ENCODE measurements around the gene CCDC47. TPM values are rescaled to one million over a fixed set of nuclear protein-coding genes. Genes with fewer than 3 reads are reported as not detected.

The CCDC47 gene
- total RNA-seq, 1 donor from 2014 or later: 71.8 TPM

DNA sequence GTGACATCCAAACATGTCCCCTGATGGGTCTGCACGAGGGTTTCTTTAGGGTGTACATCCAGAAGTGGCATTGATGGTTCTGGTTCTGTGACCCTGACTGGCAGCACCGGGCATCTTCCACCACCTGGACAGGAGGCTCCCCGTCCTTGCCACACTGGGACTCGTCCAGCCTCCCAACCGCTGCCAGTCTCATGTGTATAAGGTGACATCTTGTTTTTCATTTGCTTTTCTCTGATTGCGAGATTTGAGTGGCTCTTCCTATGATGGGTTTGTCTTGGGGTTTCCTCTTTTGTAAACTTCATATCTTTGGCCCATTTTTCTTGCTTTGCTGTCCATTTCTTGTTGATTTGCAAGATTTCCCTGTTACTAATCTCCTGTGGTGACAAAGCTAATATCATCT is 64.3 kb downstream of the CCDC47 start:
- no peak for DNase-seq (ENCODE audit: extremely low spot score, unreplicated experiment)

DNA sequence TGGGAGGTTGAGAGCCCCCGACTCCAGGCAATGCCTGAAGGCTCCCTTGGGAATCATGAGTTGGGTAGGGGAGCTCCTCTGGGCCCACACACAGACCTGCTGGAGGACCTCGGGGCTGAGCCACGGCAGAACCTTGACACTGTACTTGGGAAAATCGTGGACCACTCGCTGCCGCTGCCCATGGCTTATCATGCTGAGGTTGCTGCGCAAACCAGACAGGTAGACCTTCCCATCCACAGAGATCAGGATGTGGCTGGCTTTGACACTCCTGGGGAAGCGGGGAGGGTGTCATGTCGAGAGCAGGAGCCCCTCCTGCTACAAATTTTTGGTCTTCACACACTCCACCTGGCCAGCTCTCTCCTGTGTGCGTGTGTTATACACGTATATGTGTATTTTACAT is 66.2 kb downstream of the CCDC47 start:
- TF ChIP-seq, protein P1, sequence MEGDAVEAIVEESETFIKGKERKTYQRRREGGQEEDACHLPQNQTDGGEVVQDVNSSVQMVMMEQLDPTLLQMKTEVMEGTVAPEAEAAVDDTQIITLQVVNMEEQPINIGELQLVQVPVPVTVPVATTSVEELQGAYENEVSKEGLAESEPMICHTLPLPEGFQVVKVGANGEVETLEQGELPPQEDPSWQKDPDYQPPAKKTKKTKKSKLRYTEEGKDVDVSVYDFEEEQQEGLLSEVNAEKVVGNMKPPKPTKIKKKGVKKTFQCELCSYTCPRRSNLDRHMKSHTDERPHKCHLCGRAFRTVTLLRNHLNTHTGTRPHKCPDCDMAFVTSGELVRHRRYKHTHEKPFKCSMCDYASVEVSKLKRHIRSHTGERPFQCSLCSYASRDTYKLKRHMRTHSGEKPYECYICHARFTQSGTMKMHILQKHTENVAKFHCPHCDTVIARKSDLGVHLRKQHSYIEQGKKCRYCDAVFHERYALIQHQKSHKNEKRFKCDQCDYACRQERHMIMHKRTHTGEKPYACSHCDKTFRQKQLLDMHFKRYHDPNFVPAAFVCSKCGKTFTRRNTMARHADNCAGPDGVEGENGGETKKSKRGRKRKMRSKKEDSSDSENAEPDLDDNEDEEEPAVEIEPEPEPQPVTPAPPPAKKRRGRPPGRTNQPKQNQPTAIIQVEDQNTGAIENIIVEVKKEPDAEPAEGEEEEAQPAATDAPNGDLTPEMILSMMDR (conservative IDR thresholded peaks at IDR 0.05): no peak
- Mint-ChIP-seq H3K27me3 (no peaks in the 10 kb centered on the region), H3K4me3 (no peak overlapping the region), H3K9me3 (no peaks in the 10 kb centered on the region), H3K27ac (no peak overlapping the region), H3K4me1 (ENCODE audit: unreplicated experiment) (peaks cover 17% of the 10 kb centered on the region), H3K36me3 (peaks cover 18% of the 10 kb centered on the region)
- no peak for DNase-seq (ENCODE audit: extremely low spot score, unreplicated experiment)

More for the DNA sequence above, 64.3 kb downstream of the CCDC47 start:
- Mint-ChIP-seq H3K27ac (no peak overlapping the region), H3K4me1 (ENCODE audit: unreplicated experiment) (peaks cover 4% of the 10 kb centered on the region), H3K27me3 (no peaks in the 10 kb centered on the region), H3K9me3 (no peaks in the 10 kb centered on the region), H3K4me3 (no peak overlapping the region), H3K36me3 (peaks cover 8% of the 10 kb centered on the region)
- TF ChIP-seq, protein P1 (conservative IDR thresholded peaks at IDR 0.05): no peak

DNA sequence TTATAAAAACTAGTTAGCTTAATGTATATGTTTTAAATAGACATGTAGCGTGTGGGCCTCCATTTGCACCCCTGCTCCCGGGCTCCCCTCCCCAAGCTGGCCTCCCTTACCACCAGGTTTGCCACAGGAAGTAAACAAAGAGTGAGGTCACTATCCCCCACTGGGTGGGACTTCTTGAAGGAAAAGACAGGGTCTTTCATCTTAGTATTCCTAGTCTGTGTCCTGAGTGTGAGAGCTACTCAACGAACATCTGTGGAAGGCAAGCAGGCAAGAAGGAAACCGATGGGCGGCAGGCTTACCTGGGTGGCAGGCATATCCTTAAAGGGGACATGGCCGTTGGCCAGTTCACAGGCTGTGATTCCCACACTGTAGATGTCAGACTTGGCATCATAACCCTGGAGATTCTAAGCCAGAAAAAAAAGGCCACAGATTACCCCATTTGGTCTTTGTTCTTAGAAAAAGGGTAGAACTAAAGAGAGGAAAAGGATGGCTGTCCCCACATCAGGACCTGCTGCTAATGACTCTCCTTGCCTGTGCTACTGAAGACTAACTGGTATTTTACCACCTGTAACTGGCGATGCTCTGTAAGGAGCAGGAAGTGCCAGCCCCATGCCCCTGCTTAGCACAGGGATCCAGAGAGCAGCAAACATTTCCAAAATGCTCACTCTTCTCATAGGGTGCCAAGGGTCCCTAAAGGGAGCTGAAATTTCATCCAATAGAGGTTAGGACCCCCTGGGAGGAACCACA is 66.9 kb downstream of the CCDC47 start:
- Mint-ChIP-seq H3K9me3 (no peaks in the 10 kb centered on the region), H3K27ac (no peak overlapping the region), H3K27me3 (no peaks in the 10 kb centered on the region), H3K4me3 (no peak overlapping the region), H3K36me3 (peaks cover 18% of the 10 kb centered on the region), H3K4me1 (ENCODE audit: unreplicated experiment) (peaks cover 18% of the 10 kb centered on the region)
- TF ChIP-seq, protein P1 (conservative IDR thresholded peaks at IDR 0.05): no peak
- no peak for DNase-seq (ENCODE audit: extremely low spot score, unreplicated experiment)

DNA sequence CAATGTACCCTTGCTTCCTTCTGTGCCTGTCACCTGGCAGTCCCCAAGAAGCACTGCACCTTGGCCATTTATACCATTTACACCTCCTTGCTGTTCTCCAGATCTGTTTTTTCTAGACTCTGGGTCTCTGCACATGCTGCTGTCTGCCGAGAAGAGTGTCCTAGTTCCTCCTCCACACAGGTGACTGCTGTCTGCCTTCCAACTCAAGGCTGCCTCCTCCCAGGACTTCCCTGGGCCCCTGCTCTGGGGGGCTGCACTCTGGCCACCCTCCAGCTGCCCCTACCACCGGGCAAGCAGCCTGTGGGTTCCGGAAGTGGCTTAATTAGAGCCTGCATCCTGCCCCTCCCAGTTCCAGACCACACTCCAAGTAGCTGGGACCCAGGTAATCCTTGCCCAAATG is 67.7 kb downstream of the CCDC47 start:
- TF ChIP-seq, protein P1 (conservative IDR thresholded peaks at IDR 0.05): no peak
- no peak for DNase-seq (ENCODE audit: extremely low spot score, unreplicated experiment)
- H3K9me3 Mint-ChIP-seq: no peaks in the 10 kb centered on the region
- no peak overlapping the region for H3K4me3 Mint-ChIP-seq
- H3K36me3 Mint-ChIP-seq: peaks cover 18% of the 10 kb centered on the region
- H3K27me3 Mint-ChIP-seq: no peaks in the 10 kb centered on the region
- peaks cover 21% of the 10 kb centered on the region for H3K4me1 Mint-ChIP-seq (ENCODE audit: unreplicated experiment)
- H3K27ac Mint-ChIP-seq: no peak overlapping the region

DNA sequence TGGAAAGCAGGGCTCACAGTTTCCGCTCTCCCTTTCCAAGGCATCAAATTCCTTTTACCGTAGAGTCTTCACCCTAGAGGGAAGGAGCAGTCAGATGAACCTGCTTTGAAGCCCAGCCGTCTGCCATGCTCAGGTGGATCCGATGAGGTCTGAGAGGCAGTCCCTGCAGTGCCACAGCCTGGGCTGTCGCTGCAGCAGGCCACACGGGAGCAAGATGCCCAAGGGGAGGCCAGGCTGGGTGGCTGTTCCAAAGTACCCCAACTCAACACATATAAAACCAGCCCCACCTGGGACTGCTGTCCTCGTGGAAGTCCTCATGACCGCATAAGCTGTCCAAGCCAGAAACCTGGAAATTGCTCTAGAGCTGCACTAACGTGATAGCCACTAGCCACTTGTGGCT is 68.6 kb downstream of the CCDC47 start:
- TF ChIP-seq, protein P1 (conservative IDR thresholded peaks at IDR 0.05): no peak
- Mint-ChIP-seq H3K27ac (no peak overlapping the region), H3K4me3 (no peak overlapping the region), H3K4me1 (ENCODE audit: unreplicated experiment) (peaks cover 21% of the 10 kb centered on the region), H3K27me3 (no peaks in the 10 kb centered on the region), H3K9me3 (no peaks in the 10 kb centered on the region), H3K36me3 (peaks cover 18% of the 10 kb centered on the region)
- no peak for DNase-seq (ENCODE audit: extremely low spot score, unreplicated experiment)
